ENCODE results near the gene FAM120A. TPM values are rescaled to one million over a fixed set of nuclear protein-coding genes. Genes with fewer than 3 reads are reported as not detected.

The FAM120A gene
- total RNA-seq, 4 donors from 2014 or later = 72.3 to 106 (median 76.1) TPM

GRCh38 chr9:93612796-93613154, 161.3 kb downstream of the FAM120A start:
- WGBS, 2 donors = 57 to 67% methylated on average over 5 of the region's 5 CpGs
- peaks cover 0 to 31% (median 2%) of the 10 kb centered on the region in 4 donors for H3K9me3 ChIP-seq

DNA sequence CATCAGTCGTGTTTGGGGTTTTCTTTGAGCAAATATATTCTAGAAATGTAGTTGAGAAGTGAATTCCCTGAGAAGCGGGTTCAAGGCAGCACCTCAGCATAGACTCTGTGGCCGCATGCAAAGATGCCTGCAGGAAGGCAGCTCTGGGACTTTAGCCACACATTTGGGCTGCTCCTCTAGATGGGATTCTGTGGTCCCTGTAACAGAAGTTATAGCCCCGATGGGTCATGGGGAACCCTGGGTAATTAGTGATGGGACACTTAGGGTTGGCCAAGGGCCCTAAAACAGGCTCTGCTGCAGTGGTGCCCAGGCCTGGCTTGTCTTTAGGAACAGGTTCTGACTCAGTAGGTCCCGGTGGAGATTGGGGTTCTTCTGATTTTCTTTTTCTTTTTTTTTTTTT, 161.7 kb downstream of the FAM120A start:
- DNase-seq (ENCODE audit: low spot score in 2 of 2) = no peak
- WGBS, 2 donors = 89 to 97% methylated on average over 5 of the region's 5 CpGs
- H3K9me3 ChIP-seq = peaks cover 0 to 27% (median 2%) of the 10 kb centered on the region in 4 donors
- peaks cover 0 to 11% (median 0%) of the 10 kb centered on the region in 3 donors for H3K36me3 ChIP-seq
- TF ChIP-seq POLR2A (IDR thresholded peaks at IDR 0.05) = no peak
- TF ChIP-seq CTCF (IDR thresholded peaks at IDR 0.05) = no peak
- no peak for TF ChIP-seq EP300 (IDR thresholded peaks at IDR 0.05)
- no peaks in the 10 kb centered on the region for H3K27me3 ChIP-seq
- H3K27ac ChIP-seq = no peak overlapping the region
- no peak overlapping the region for H3K4me3 ChIP-seq
- peaks cover 0 to 42% (median 4%) of the 10 kb centered on the region in 4 donors for H3K4me1 ChIP-seq

More at GRCh38 chr9:93612796-93613154, 161.3 kb downstream of the FAM120A start:
- H3K4me1 ChIP-seq = peaks cover 0 to 41% (median 4%) of the 10 kb centered on the region in 4 donors
- no peaks in the 10 kb centered on the region for H3K27me3 ChIP-seq
- TF ChIP-seq EP300 (IDR thresholded peaks at IDR 0.05) (no peak), CTCF (IDR thresholded peaks at IDR 0.05) (no peak), POLR2A (IDR thresholded peaks at IDR 0.05) (no peak)
- no peak overlapping the region for H3K4me3 ChIP-seq
- no peak for DNase-seq (ENCODE audit: low spot score in 2 of 2)
- H3K36me3 ChIP-seq = peaks cover 0 to 11% (median 0%) of the 10 kb centered on the region in 3 donors
- no peak overlapping the region for H3K27ac ChIP-seq

GRCh38 chr9:93613791-93614190, 162.3 kb downstream of the FAM120A start:
- TF ChIP-seq POLR2A (IDR thresholded peaks at IDR 0.05) (no peak), CTCF (IDR thresholded peaks at IDR 0.05) (no peak), EP300 (IDR thresholded peaks at IDR 0.05) (no peak)
- no peak for DNase-seq (ENCODE audit: low spot score in 2 of 2)
- peaks cover 0 to 21% (median 2%) of the 10 kb centered on the region in 4 donors for H3K9me3 ChIP-seq
- H3K4me1 ChIP-seq = peaks cover 0 to 47% (median 4%) of the 10 kb centered on the region in 4 donors
- WGBS, 2 donors = 79 to 83% methylated on average over 2 to 3 of the region's 3 CpGs
- H3K4me3 ChIP-seq = no peak overlapping the region
- H3K36me3 ChIP-seq = peaks cover 0 to 11% (median 0%) of the 10 kb centered on the region in 3 donors
- no peaks in the 10 kb centered on the region for H3K27me3 ChIP-seq
- H3K27ac ChIP-seq = no peak overlapping the region

GRCh38 chr9:93614830-93615468, 163.5 kb downstream of the FAM120A start:
- no peak for TF ChIP-seq POLR2A (IDR thresholded peaks at IDR 0.05)
- TF ChIP-seq CTCF (IDR thresholded peaks at IDR 0.05) = no peak
- TF ChIP-seq EP300 (IDR thresholded peaks at IDR 0.05) = no peak
- no peak for DNase-seq (ENCODE audit: low spot score in 2 of 2)
- Histone ChIP-seq H3K27me3 (no peaks in the 10 kb centered on the region), H3K4me1 (peaks cover 0 to 59% (median 8%) of the 10 kb centered on the region in 4 donors), H3K4me3 (no peak overlapping the region), H3K36me3 (peaks cover 0 to 6% (median 0%) of the 10 kb centered on the region in 3 donors), H3K27ac (no peak overlapping the region), H3K9me3 (peaks cover 0 to 9% (median under 1%) of the 10 kb centered on the region in 4 donors)
- 87 to 90% methylated on average over 5 of the region's 5 CpGs for WGBS, 2 donors

Small RNAs within 50 kb of the gene (small RNA-seq; reads per million reads assigned to genes)
- not detected for gene RF00019

Other genes starting within 250 kb of the FAM120A start
- gene FAM120AOS, start 1.9 kb downstream of the FAM120A start, total RNA-seq = 10 to 100 TPM; 49.4 to 60.8 (median 54.1) TPM
- gene PHF2, start 124.9 kb downstream of the FAM120A start, total RNA-seq = 10 to 100 TPM; 36.6 to 41.7 (median 38.6) TPM